Smooth muscle cell (in vitro differentiated cells): ENCODE results near the gene SEC11A. TPM values are rescaled to one million over a fixed set of nuclear protein-coding genes. Genes with fewer than 3 reads are reported as not detected.
"Not testable (repeated sequence)": the region's sequence is repeated elsewhere in the genome, so short reads cannot be mapped to it uniquely, and the experiment has no call there.

Experiments used
- DNase-seq: peaks from one replicate; lab custom pipeline; 2025; ENCODE audit not compliant: unreplicated experiment; lab: John Stamatoyannopoulos, UW
- H2AFZ ChIP-seq: fragments of 200-600 bp; sonication (generic); 2 replicates; pipeline ENCODE4 v1.6.0; 2016; ENCODE audit warnings: antibody characterized with exemption, low read depth, mild to moderate bottlenecking
- H3F3A ChIP-seq: fragments of 200-600 bp; sonication (generic); 2 replicates; pipeline ENCODE4 v1.6.0; 2017; ENCODE audit warnings: antibody characterized with exemption, low read depth
- H3K27ac ChIP-seq: fragments of 200-600 bp; sonication (generic); 2 replicates; pipeline ENCODE4 v1.5.1; 2016; ENCODE audit warnings: low read depth, mild to moderate bottlenecking
- H3K27me3 ChIP-seq: fragments of 200-600 bp; sonication (generic); 2 replicates; pipeline ENCODE4 v1.6.1; 2016; ENCODE audit warnings: low read depth, mild to moderate bottlenecking
- H3K36me3 ChIP-seq: fragments of 200-600 bp; sonication (generic); 2 replicates; pipeline ENCODE4 v1.5.1; 2016; ENCODE audit warnings: low read depth
- H3K4me1 ChIP-seq: fragments of 200-600 bp; sonication (generic); 2 replicates; pipeline ENCODE4 v1.5.1; 2016; ENCODE audit warnings: low read depth
- H3K4me2 ChIP-seq: fragments of 200-600 bp; sonication (generic); 2 replicates; pipeline ENCODE4 v1.6.0; 2016; ENCODE audit warnings: mild to moderate bottlenecking
- H3K4me3 ChIP-seq: fragments of 200-600 bp; sonication (generic); 2 replicates; pipeline ENCODE4 v1.5.1; 2016; ENCODE audit warnings: mild to moderate bottlenecking
- H3K79me2 ChIP-seq: fragments of 200-600 bp; sonication (generic); 2 replicates; pipeline ENCODE4 v1.6.0; 2016; ENCODE audit warnings: low read depth, mild to moderate bottlenecking
- H3K9ac ChIP-seq: fragments of 200-600 bp; sonication (generic); 2 replicates; pipeline ENCODE4 v1.6.0; 2016; ENCODE audit warnings: low read depth
- H3K9me3 ChIP-seq: fragments of 200-600 bp; sonication (generic); replicated peaks from 2 replicates; pipeline ENCODE4 v1.5.1; 2016; ENCODE audit warnings: low read depth
- H4K20me1 ChIP-seq: fragments of 200-600 bp; sonication (generic); 2 replicates; pipeline ENCODE4 v1.6.0; 2016; ENCODE audit warnings: low read depth
- WGBS: methylation state at CpG from one replicate; pipeline ENCODE4 v1.1.7; 2016; ENCODE audit warnings: low lambda C conversion rate; 5-methylcytosine and 5-hydroxymethylcytosine counted together
- polyA plus RNA-seq: library from polyadenylated mRNA; unstranded; fragments of >200 nt; fragmentation: Nextera tagmentation; extraction: Ambion mirVana; gene quantifications from 2 replicates; pipeline ENCODE4 v1.2.1, GENCODE V29; 2016
- total RNA-seq: library from RNA; depleted of rRNA; stranded (reverse); fragments of >200 nt; gene quantifications from 2 replicates; pipeline ENCODE4 v1.2.3, GENCODE V29; 2014
- TF ChIP-seq, protein P1 (sequence below): fragments of 200-600 bp; sonication (generic); IDR thresholded peaks from 2 replicates; pipeline ENCODE4 v1.5.1; 2017; ENCODE audit warnings: borderline replicate concordance, mild to moderate bottlenecking, antibody characterized with exemption; ENCODE audit not compliant: insufficient read depth, poor library complexity, severe bottlenecking

Gene SEC11A
- total and polyA plus RNA-seq, 2 experiments from 2014 or later = 228 to 276 TPM

DNA sequence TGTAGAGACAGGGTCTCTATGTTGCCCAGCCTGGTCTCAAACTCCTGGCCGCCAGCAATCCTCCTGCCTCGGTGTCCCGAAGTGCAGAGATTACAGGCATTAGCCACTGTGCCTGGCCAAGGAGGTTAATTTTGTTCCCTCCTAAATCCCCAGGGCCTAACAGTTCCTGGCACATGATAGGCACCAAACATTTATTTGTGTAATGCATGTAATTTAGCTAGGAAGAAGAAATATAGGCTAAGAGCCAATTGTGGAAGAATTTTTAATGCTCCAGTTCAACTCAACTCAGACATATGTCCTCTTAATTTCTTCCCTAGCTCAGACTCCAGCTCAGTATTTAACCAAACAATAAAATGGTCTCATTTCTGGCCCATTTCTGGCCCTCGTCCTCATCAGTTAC, 24.8 kb upstream of the SEC11A start:
- no peaks in the 10 kb centered on the region for H3F3A ChIP-seq
- H3K4me3 ChIP-seq = no peak overlapping the region
- no peaks in the 10 kb centered on the region for H3K27me3 ChIP-seq
- no peak overlapping the region for H3K4me2 ChIP-seq
- WGBS = 93% methylated on average over 4 of the region's 4 CpGs
- H2AFZ ChIP-seq = no peak overlapping the region
- peaks cover 5% of the 10 kb centered on the region for H3K79me2 ChIP-seq
- H3K9ac ChIP-seq = no peak overlapping the region
- DNase-seq = no peak
- H3K36me3 ChIP-seq = no peaks in the 10 kb centered on the region
- no peaks in the 10 kb centered on the region for H3K9me3 ChIP-seq
- TF ChIP-seq, protein P1, sequence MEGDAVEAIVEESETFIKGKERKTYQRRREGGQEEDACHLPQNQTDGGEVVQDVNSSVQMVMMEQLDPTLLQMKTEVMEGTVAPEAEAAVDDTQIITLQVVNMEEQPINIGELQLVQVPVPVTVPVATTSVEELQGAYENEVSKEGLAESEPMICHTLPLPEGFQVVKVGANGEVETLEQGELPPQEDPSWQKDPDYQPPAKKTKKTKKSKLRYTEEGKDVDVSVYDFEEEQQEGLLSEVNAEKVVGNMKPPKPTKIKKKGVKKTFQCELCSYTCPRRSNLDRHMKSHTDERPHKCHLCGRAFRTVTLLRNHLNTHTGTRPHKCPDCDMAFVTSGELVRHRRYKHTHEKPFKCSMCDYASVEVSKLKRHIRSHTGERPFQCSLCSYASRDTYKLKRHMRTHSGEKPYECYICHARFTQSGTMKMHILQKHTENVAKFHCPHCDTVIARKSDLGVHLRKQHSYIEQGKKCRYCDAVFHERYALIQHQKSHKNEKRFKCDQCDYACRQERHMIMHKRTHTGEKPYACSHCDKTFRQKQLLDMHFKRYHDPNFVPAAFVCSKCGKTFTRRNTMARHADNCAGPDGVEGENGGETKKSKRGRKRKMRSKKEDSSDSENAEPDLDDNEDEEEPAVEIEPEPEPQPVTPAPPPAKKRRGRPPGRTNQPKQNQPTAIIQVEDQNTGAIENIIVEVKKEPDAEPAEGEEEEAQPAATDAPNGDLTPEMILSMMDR = no peak
- H4K20me1 ChIP-seq = no peaks in the 10 kb centered on the region
- no peak overlapping the region for H3K27ac ChIP-seq
- H3K4me1 ChIP-seq = no peaks in the 10 kb centered on the region

DNA sequence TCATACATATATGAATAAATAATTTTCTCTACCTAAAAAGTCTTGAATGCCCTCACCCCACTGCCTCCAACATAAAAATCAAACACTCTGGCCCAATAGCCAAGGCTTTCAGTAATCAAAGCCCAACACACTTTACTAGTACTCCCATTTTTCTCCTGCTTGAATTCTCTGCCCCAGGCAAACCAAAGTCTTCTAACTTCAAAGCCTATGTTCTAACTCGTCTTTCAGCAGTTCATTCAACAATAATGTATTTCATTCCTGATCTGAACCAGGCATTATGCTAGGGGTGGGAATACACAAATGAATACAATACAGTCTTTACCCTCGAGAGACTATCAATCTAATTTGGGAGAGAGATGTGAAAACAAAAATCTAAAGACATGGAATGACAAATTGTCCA, 21.1 kb upstream of the SEC11A start:
- H3K4me3 ChIP-seq = no peak overlapping the region
- H4K20me1 ChIP-seq = peaks cover 12% of the 10 kb centered on the region
- H3K4me2 ChIP-seq = peak overlapping the region; percentile 6
- H2AFZ ChIP-seq = no peak overlapping the region
- 62% methylated on average over 2 of the region's 2 CpGs for WGBS
- no peaks in the 10 kb centered on the region for H3K9me3 ChIP-seq
- no peak overlapping the region for H3K27ac ChIP-seq
- H3K79me2 ChIP-seq = no peaks in the 10 kb centered on the region
- H3K27me3 ChIP-seq = no peaks in the 10 kb centered on the region
- H3F3A ChIP-seq = peaks cover 11% of the 10 kb centered on the region
- TF ChIP-seq, protein P1 = no peak
- H3K36me3 ChIP-seq = no peaks in the 10 kb centered on the region
- no peak overlapping the region for H3K9ac ChIP-seq
- DNase-seq = no peak
- peaks cover 7% of the 10 kb centered on the region for H3K4me1 ChIP-seq

DNA sequence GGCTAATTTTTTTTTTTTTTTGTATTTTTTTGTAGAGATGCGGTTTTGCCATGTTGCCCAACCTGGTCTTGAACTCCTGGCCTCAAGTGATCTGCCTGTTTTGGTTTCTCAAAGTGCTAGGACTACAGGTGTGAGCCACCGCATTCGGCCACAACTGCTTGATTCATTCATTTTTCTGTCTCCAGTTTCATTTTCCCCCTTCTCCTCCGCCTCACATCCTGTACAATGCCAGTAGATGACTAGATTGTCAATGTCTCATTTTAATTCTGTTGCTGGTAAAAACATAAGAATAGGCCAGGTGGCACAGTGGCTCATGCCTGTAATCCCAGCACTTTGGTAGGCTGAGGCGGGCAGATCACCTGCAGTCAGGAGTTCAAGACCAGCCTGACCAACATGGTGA, 20.4 kb upstream of the SEC11A start:
- Histone ChIP-seq H4K20me1 (peaks cover 12% of the 10 kb centered on the region), H3K36me3 (no peaks in the 10 kb centered on the region), H3F3A (peaks cover 11% of the 10 kb centered on the region), H3K4me3 (no peak overlapping the region), H3K9me3 (no peaks in the 10 kb centered on the region), H3K27ac (peak overlapping the region; percentile 84), H3K4me1 (peaks cover 7% of the 10 kb centered on the region), H3K4me2 (peak overlapping the region; percentile 57), H2AFZ (no peak overlapping the region), H3K79me2 (no peaks in the 10 kb centered on the region), H3K9ac (no peak overlapping the region), H3K27me3 (no peaks in the 10 kb centered on the region)
- WGBS = 91% methylated on average over 5 of the region's 5 CpGs
- no peak for DNase-seq
- TF ChIP-seq, protein P1 = no peak

DNA sequence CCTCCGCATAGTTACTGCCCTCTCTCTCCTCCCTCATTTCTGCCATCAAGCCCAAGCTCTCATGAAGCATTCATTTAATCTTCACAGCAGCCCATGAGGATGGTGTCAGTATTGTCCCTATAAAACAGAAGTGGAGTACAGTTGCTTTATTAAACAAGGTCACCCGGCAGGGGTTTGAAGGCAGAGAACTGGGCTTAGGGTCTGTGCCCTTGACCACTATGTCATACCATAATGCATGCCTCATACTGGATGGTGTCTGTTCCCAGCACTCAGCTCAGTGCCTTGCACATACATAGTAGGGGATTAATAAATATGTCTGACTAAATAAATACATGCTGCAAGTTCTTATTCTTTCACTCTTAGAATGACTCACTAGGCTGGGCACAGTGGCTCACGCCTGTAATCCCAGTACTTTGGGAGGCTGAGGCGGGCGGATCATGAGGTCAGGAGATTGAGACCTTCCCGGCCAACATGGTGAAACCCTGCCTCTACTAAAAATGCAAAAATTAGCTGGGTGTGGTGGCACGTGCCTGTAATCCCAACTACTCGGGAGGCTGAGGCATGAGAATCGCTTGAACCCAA, 19.6 kb upstream of the SEC11A start:
- H3K4me1 ChIP-seq, H3K9me3 ChIP-seq, H3K27me3 ChIP-seq, H3K79me2 ChIP-seq, H3K36me3 ChIP-seq, H2AFZ ChIP-seq, DNase-seq: not testable (repeated sequence)
- Histone ChIP-seq H3K27ac (peak overlapping the region; percentile 84), H3F3A (peaks cover 11% of the 10 kb centered on the region), H3K4me2 (peak overlapping the region; percentile 76), H3K4me3 (peak overlapping the region; percentile 18), H4K20me1 (peaks cover 12% of the 10 kb centered on the region), H3K9ac (peak overlapping the region; percentile 39)
- WGBS = 11% methylated on average over 9 of the region's 9 CpGs
